ENCODE data around the gene LILRA2. TPM values are rescaled to one million over a fixed set of nuclear protein-coding genes. Genes with fewer than 3 reads are reported as not detected.

The LILRA2 gene
- total and polyA plus RNA-seq, 2 of the 8 experiments (the other 6 are each of a cell fraction or from before 2014, with no cell fraction given): not detected

DNA sequence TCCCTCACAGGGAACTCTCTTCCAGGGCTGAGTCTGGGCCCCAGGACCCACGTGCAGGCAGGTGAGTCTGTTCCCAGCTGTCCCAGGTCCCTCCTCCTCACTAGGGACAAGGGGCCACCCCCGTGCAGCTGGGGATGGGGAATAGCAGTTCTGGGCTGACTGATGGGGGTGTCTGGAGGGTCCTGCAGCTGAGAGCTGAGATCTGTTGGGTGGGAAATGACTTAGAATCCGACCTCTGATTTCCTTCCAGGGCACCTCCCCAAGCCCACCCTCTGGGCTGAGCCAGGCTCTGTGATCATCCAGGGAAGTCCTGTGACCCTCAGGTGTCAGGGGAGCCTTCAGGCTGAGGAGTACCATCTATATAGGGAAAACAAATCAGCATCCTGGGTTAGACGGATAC, 461 bp downstream of the LILRA2 start (continued):
- TF ChIP-seq, protein P1, sequence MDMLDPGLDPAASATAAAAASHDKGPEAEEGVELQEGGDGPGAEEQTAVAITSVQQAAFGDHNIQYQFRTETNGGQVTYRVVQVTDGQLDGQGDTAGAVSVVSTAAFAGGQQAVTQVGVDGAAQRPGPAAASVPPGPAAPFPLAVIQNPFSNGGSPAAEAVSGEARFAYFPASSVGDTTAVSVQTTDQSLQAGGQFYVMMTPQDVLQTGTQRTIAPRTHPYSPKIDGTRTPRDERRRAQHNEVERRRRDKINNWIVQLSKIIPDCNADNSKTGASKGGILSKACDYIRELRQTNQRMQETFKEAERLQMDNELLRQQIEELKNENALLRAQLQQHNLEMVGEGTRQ (IDR thresholded peaks at IDR 0.05; ENCODE audit: low read length): no peak
- no peak for TF ChIP-seq SAP30 (IDR thresholded peaks at IDR 0.05; ENCODE audit: insufficient read depth, insufficient replicate concordance, low read length)
- no peak for TF ChIP-seq GTF2F1 (IDR thresholded peaks at IDR 0.05; ENCODE audit: borderline replicate concordance, low read depth, low read length)
- no peak for TF ChIP-seq TBP (IDR thresholded peaks at IDR 0.05; ENCODE audit: low read depth, low read length)
- no peak for TF ChIP-seq POLR2AphosphoS5 (IDR thresholded peaks at IDR 0.05; ENCODE audit: low read depth, low read length)
- TF ChIP-seq RXRA (IDR thresholded peaks at IDR 0.05; ENCODE audit: insufficient read depth, low read depth, low read length): no peak
- TF ChIP-seq SP1 (IDR thresholded peaks at IDR 0.05; ENCODE audit: low read depth, low read length): no peak

Data from H1 (cell line).